PC-9 (cell line): ENCODE results near the gene ATP2C2.

Experiments used
- EZH2 ChIP-seq: fragments of 200-600 bp; sonication (generic); IDR thresholded peaks from 2 replicates; pipeline ENCODE4 v1.8.0; 2017; ENCODE audit warnings: antibody characterized with exemption, low read depth
- TF ChIP-seq, protein P1 (sequence below): fragments of 200-600 bp; sonication (generic); conservative IDR thresholded peaks from 2 replicates; pipeline ENCODE4 v1.6.1; 2017; ENCODE audit warnings: mixed run types, antibody characterized with exemption, mild to moderate bottlenecking, moderate library complexity

DNA sequence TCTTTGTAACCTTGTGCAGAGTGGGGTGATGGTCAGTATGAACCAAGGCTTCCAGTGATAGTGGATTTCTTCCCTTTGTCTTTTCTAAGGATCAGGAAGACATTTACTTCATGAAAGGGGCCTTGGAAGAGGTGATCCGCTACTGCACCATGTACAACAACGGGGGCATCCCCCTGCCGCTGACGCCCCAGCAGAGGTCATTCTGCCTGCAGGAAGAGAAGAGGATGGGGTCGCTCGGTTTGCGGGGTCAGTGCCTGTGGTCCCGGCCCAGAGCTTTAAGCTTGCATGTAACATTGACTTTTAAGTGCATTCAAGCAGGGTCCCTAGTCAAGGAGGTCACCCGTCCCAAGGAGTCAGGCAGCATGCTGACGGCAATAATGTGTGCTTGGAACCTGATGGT lies 80.1 kb downstream of the ATP2C2 start:
- TF ChIP-seq, protein P1, sequence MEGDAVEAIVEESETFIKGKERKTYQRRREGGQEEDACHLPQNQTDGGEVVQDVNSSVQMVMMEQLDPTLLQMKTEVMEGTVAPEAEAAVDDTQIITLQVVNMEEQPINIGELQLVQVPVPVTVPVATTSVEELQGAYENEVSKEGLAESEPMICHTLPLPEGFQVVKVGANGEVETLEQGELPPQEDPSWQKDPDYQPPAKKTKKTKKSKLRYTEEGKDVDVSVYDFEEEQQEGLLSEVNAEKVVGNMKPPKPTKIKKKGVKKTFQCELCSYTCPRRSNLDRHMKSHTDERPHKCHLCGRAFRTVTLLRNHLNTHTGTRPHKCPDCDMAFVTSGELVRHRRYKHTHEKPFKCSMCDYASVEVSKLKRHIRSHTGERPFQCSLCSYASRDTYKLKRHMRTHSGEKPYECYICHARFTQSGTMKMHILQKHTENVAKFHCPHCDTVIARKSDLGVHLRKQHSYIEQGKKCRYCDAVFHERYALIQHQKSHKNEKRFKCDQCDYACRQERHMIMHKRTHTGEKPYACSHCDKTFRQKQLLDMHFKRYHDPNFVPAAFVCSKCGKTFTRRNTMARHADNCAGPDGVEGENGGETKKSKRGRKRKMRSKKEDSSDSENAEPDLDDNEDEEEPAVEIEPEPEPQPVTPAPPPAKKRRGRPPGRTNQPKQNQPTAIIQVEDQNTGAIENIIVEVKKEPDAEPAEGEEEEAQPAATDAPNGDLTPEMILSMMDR = no peak
- TF ChIP-seq EZH2 = no peak
